KMS-11 (cell line): ENCODE data around the gene FANCL.
"Not testable (repeated sequence)": the region's sequence is repeated elsewhere in the genome, so short reads cannot be mapped to it uniquely, and the experiment has no call there.

Experiments used
- H2AFZ ChIP-seq: fragments of 200-600 bp; sonication (generic); 2 replicates; pipeline ENCODE4 v1.6.1; 2016; ENCODE audit warnings: antibody characterized with exemption, mixed run types, low read depth
- H3K27ac ChIP-seq: fragments of 200-600 bp; sonication (generic); 2 replicates; pipeline ENCODE4 v1.6.1; 2016; ENCODE audit warnings: mild to moderate bottlenecking, mixed run types
- H3K27me3 ChIP-seq: fragments of 200-600 bp; sonication (generic); 2 replicates; pipeline ENCODE4 v1.6.1; 2017; ENCODE audit warnings: mild to moderate bottlenecking, low read depth, mixed run types, moderate library complexity; ENCODE audit not compliant: insufficient read depth
- H3K36me3 ChIP-seq: fragments of 200-600 bp; sonication (generic); 2 replicates; pipeline ENCODE4 v1.6.1; 2017; ENCODE audit warnings: mild to moderate bottlenecking, mixed run types; ENCODE audit not compliant: insufficient read depth
- H3K4me1 ChIP-seq: fragments of 200-600 bp; sonication (generic); 2 replicates; pipeline ENCODE4 v1.6.1; 2016; ENCODE audit warnings: mild to moderate bottlenecking, low read depth, mixed run types; ENCODE audit not compliant: poor library complexity, severe bottlenecking
- H3K4me2 ChIP-seq: fragments of 200-600 bp; sonication (generic); 2 replicates; pipeline ENCODE4 v1.7.0; 2016; ENCODE audit warnings: mild to moderate bottlenecking, mixed run types
- H3K4me3 ChIP-seq: fragments of 200-600 bp; sonication (generic); IDR thresholded peaks from 2 replicates; pipeline ENCODE4 v1.6.1; 2017; ENCODE audit warnings: low read depth, low read length, mixed read lengths; ENCODE audit not compliant: insufficient read depth
- H3K79me2 ChIP-seq: fragments of 200-600 bp; sonication (generic); 2 replicates; pipeline ENCODE4 v1.6.1; 2016; ENCODE audit warnings: low read depth, mixed run types; ENCODE audit not compliant: insufficient read depth
- H3K9ac ChIP-seq: fragments of 200-600 bp; sonication (generic); 2 replicates; pipeline ENCODE4 v1.6.1; 2016; ENCODE audit warnings: mild to moderate bottlenecking, mixed run types
- H4K20me1 ChIP-seq: fragments of 200-600 bp; sonication (generic); 2 replicates; pipeline ENCODE4 v1.6.1; 2016; ENCODE audit warnings: mild to moderate bottlenecking, mixed run types; ENCODE audit not compliant: insufficient read depth
- CTCF ChIP-seq: fragments of 200-600 bp; sonication (generic); conservative IDR thresholded peaks from 2 replicates; pipeline ENCODE4 v1.6.1; 2017; ENCODE audit warnings: low read depth, mild to moderate bottlenecking, antibody characterized with exemption, low read length, moderate library complexity, mixed read lengths

Gene FANCL

DNA sequence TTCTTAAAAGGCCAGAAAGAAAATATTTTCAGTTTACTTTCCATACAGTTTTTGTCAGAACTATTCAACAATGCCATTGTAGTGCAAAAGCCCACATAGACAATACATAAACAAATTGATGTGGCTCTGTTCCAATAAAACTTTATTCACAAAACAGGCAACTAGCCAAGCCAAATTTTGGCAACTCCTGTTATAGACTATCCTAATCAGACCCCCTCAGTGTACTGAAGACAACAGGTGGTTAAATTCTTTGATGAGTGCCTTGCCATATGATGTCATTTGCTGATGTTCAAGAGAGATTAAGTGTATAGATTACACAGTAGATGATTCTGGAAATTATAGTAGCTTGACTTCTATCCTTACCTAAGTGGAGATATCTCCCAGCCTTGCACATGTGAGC is 83.4 kb downstream of the FANCL start:
- Histone ChIP-seq H3K27ac (no peak overlapping the region), H4K20me1 (no peaks in the 10 kb centered on the region), H3K9ac (no peak overlapping the region), H3K4me2 (no peak overlapping the region), H3K79me2 (no peaks in the 10 kb centered on the region), H3K4me1 (no peaks in the 10 kb centered on the region), H2AFZ (no peak overlapping the region), H3K4me3 (no peak overlapping the region), H3K27me3 (no peaks in the 10 kb centered on the region), H3K36me3 (peaks cover 6% of the 10 kb centered on the region; the same call in 1 of the 2 replicates)
- no peak for TF ChIP-seq CTCF

DNA sequence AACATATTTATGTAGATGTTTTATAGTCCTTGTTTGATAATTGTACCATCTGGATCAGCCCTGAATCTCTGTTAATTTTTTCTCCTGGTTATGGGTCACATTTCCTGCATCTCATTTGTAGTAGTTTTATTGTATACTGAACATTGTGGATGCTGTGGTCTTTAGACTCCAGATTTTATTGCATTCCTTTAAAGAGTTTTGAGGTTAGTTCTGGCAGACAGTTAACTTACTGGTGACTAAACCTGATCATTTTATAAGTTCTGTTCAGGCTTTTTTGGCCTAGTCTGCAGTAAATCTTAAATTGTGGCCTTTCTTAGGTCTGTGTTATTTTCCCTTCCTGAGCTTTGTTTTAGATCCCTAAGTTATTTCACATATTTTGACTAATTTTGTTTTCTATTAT is 84.3 kb downstream of the FANCL start:
- TF ChIP-seq CTCF = no peak
- Histone ChIP-seq H3K27ac (no peak overlapping the region), H3K4me2 (no peak overlapping the region), H3K36me3 (peaks cover 6% of the 10 kb centered on the region; the same call in 1 of the 2 replicates), H3K4me3 (no peak overlapping the region), H2AFZ (no peak overlapping the region), H3K4me1 (no peaks in the 10 kb centered on the region), H3K27me3 (no peaks in the 10 kb centered on the region), H3K79me2 (no peaks in the 10 kb centered on the region), H4K20me1 (no peaks in the 10 kb centered on the region), H3K9ac (no peak overlapping the region)

DNA sequence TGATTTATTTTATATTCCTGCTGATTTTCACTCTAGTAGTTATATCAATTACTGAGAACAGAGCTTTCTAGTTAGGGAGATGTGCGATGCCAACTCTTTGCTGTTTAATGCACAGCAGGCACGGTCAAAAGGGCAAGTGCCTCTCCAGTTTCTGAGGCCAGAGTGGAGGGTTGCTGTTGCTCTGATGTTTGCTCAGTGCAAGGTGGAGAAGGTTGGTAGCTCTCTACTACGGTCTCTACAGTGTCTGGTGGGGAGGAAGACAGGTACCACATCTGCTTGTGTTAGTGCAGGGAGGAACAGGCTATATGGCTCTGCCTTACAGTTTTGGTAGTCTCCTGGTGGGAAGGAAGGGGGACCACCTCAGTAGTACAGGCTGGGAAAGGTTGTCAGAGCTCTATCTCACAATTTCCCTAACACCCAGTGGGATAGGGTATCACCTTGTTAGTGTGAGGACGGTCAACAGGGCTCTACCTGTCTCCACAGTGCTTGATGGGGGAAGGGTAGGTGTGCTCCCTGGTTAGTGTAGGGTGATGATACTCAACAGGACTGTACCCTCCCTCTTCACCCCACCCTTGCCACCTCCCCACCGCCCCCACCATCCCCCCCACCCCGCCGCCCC is 85.9 kb downstream of the FANCL start:
- H3K79me2 ChIP-seq = no peaks in the 10 kb centered on the region
- H3K4me2 ChIP-seq = no peak overlapping the region
- TF ChIP-seq CTCF = no peak
- peaks cover 6% of the 10 kb centered on the region; the same call in 1 of the 2 replicates for H3K36me3 ChIP-seq
- H3K4me1 ChIP-seq = no peaks in the 10 kb centered on the region
- H3K4me3 ChIP-seq = no peak overlapping the region
- no peak overlapping the region for H3K27ac ChIP-seq
- H4K20me1 ChIP-seq = no peaks in the 10 kb centered on the region
- no peak overlapping the region for H3K9ac ChIP-seq
- H3K27me3 ChIP-seq = no peaks in the 10 kb centered on the region
- H2AFZ ChIP-seq = no peak overlapping the region

GRCh38 chr2:58146707-58147106 is 94.4 kb downstream of the FANCL start:
- H3K27me3 ChIP-seq = no peaks in the 10 kb centered on the region
- TF ChIP-seq CTCF = no peak
- H3K4me3 ChIP-seq = no peak overlapping the region
- no peaks in the 10 kb centered on the region for H3K36me3 ChIP-seq
- H3K79me2 ChIP-seq = no peaks in the 10 kb centered on the region
- H2AFZ ChIP-seq = no peak overlapping the region
- H4K20me1 ChIP-seq = no peaks in the 10 kb centered on the region
- H3K4me1 ChIP-seq = no peaks in the 10 kb centered on the region
- H3K27ac ChIP-seq = no peak overlapping the region
- H3K9ac ChIP-seq = no peak overlapping the region
- H3K4me2 ChIP-seq = no peak overlapping the region

DNA sequence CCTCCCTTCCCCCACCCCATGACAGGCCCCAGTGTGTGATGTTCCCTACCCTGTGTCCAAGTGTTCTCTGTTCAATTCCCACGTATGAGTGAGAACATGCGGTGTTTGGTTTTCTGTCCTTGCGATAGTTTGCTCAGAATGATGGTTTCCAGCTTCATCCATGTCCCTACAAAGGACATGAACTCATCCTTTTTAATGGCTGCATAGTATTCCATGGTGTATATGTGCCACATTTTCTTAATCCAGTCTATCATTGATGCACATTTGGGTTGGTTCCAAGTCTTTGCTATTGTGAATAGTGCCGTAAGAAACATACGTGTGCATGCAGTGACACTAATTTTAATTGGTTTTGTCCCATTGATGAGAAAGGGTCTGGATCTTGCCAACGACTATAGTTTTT is 95.4 kb downstream of the FANCL start:
- not testable (repeated sequence) for H3K79me2 ChIP-seq

More for the DNA sequence above, 95.4 kb downstream of the FANCL start:
- not testable (repeated sequence) for H3K4me1 ChIP-seq, H3K27ac ChIP-seq, H3K4me3 ChIP-seq, H3K9ac ChIP-seq, H4K20me1 ChIP-seq, H3K27me3 ChIP-seq, H3K36me3 ChIP-seq, H3K4me2 ChIP-seq, H2AFZ ChIP-seq
